Stimulated activated CD4-positive, alpha-beta T cell treated with anti-CD3 and anti-CD28 coated beads, TNF-alpha, amount 100 ng/mL, for 1 hour (primary cell): ENCODE results near the gene BRCA2.

Experiments
- DNase-seq, 3 donors: peaks; one replicate each; pipeline ENCODE4 v3.0.0-alpha.2; 2020; ENCODE audit warnings: low read depth in 3 of 3, low spot score in 1 of 3

BRCA2 gene

GRCh38 chr13:32428581-32429432 is 113.5 kb downstream of the BRCA2 start:
- DNase-seq, result no peak

GRCh38 chr13:32429433-32429909 is 114.2 kb downstream of the BRCA2 start:
- DNase-seq, result no peak

- DNase-seq, result no peak
Observed at GRCh38 chr13:32430018-32430747, 114.9 kb downstream of the BRCA2 start.

GRCh38 chr13:32431361-32431760 is 116.1 kb downstream of the BRCA2 start:
- DNase-seq, result no peak

GRCh38 chr13:32432856-32433255 is 117.5 kb downstream of the BRCA2 start:
- DNase-seq, result no peak

GRCh38 chr13:32438871-32439270 is 123.6 kb downstream of the BRCA2 start:
- no peak for DNase-seq

GRCh38 chr13:32443111-32443510 is 127.8 kb downstream of the BRCA2 start:
- DNase-seq, result no peak

GRCh38 chr13:32445461-32445860 is 130.2 kb downstream of the BRCA2 start:
- no peak for DNase-seq

- DNase-seq, result no peak
Observed at GRCh38 chr13:32446220-32446619, 130.9 kb downstream of the BRCA2 start.

- DNase-seq, result no peak
Observed at GRCh38 chr13:32446773-32447465, 131.6 kb downstream of the BRCA2 start.

- no peak for DNase-seq
Observed at GRCh38 chr13:32447894-32448623, 132.8 kb downstream of the BRCA2 start.

GRCh38 chr13:32448972-32449371 is 133.7 kb downstream of the BRCA2 start:
- DNase-seq, result no peak
